Caki2 (cell line): ENCODE results near the gene HOXC9. TPM values are rescaled to one million over a fixed set of nuclear protein-coding genes. Genes with fewer than 3 reads are reported as not detected.

ENCODE experiments used
- DNase-seq: peaks from one replicate; pipeline ENCODE4 v3.0.0-alpha.2; 2015; ENCODE audit warnings: low read depth
- in situ Hi-C: cut with HindIII; loops from 2 replicates; pipeline ENCODE4 v1.10.0; 2016; ENCODE audit warnings: low sequenced_read_pairs, low pct_unique_long_range_greater_than_20kb, mixed read lengths
- total RNA-seq: library from RNA; depleted of rRNA; stranded (reverse); fragments of >200 nt; shearing (Covaris generic); gene quantifications from 2 replicates; pipeline ENCODE4 v1.2.3, GENCODE V29; 2014; ENCODE audit warnings: low replicate concordance

The HOXC9 gene
- total RNA-seq, 1 experiment from 2014 or later: 2.4 TPM

- in situ Hi-C loops: no loop called here
- DNase-seq: peak; percentile 70
Observed at GRCh38 chr12:53994264-53995001, 5.5 kb upstream of the HOXC9 start.

- in situ Hi-C loops: no loop called here
- DNase-seq: peak; percentile 61
Observed at GRCh38 chr12:53995002-53995377, 5.0 kb upstream of the HOXC9 start.

- in situ Hi-C loops: no loop called here
- DNase-seq: peak; percentile 86
Observed at GRCh38 chr12:53995378-53996239, 4.4 kb upstream of the HOXC9 start.

GRCh38 chr12:53996240-53997203 is 3.4 kb upstream of the HOXC9 start:
- in situ Hi-C loops: no loop called here
- peak; percentile 45 for DNase-seq

GRCh38 chr12:53997204-53998109 is 2.5 kb upstream of the HOXC9 start:
- in situ Hi-C loops: no loop called here
- DNase-seq: no peak

- no peak for DNase-seq
- in situ Hi-C loops: no loop called here
Observed at GRCh38 chr12:53998110-53998899, 1.7 kb upstream of the HOXC9 start.

GRCh38 chr12:53998900-53999236 is 1.1 kb upstream of the HOXC9 start:
- in situ Hi-C loops: no loop called here
- no peak for DNase-seq

GRCh38 chr12:53999559-54000115 is 324 bp upstream of the HOXC9 start:
- in situ Hi-C loops: loop anchor here (25.0 kb wide), 1 partner anchor 213 kb away; no protein-coding TSS in a partner anchor
- peak; percentile 77 for DNase-seq

GRCh38 chr12:54001283-54002187 is 1.6 kb downstream of the HOXC9 start:
- in situ Hi-C loops: loop anchor here (25.0 kb wide), 1 partner anchor 211 kb away; no protein-coding TSS in a partner anchor
- no peak for DNase-seq

GRCh38 chr12:54002278-54002914 is 2.4 kb downstream of the HOXC9 start:
- in situ Hi-C loops: loop anchor here (25.0 kb wide), 1 partner anchor 210 kb away; no protein-coding TSS in a partner anchor
- DNase-seq: no peak

GRCh38 chr12:54002915-54003389 is 3.0 kb downstream of the HOXC9 start:
- no peak for DNase-seq
- in situ Hi-C loops: loop anchor here (25.0 kb wide), 1 partner anchor 209 kb away; no protein-coding TSS in a partner anchor

- DNase-seq: no peak
- in situ Hi-C loops: loop anchor here (25.0 kb wide), 1 partner anchor 209 kb away; no protein-coding TSS in a partner anchor
Observed at GRCh38 chr12:54003625-54004024, 3.7 kb downstream of the HOXC9 start.

GRCh38 chr12:54004063-54004840 is 4.3 kb downstream of the HOXC9 start:
- in situ Hi-C loops: loop anchor here (25.0 kb wide), 1 partner anchor 208 kb away; no protein-coding TSS in a partner anchor
- DNase-seq: no peak
